GM23338 (cell line): ENCODE results near the gene LRBA. TPM values are rescaled to one million over a fixed set of nuclear protein-coding genes. Genes with fewer than 3 reads are reported as not detected.

Experiments
- EZH2 ChIP-seq: fragments of 200-600 bp; sonication (generic); IDR thresholded peaks from one replicate; pipeline ENCODE4 v1.8.0; 2017; ENCODE audit warnings: antibody characterized with exemption, mild to moderate bottlenecking, low read depth; ENCODE audit not compliant: unreplicated experiment
- EZH2phosphoT487 ChIP-seq: fragments of 200-600 bp; sonication (generic); IDR thresholded peaks from one replicate; pipeline ENCODE4 v1.8.1; 2018; ENCODE audit warnings: antibody characterized with exemption; ENCODE audit not compliant: unreplicated experiment
- JUNB ChIP-seq: IDR thresholded peaks from one replicate; pipeline ENCODE4 v1.6.1; 2016; ENCODE audit warnings: antibody characterized with exemption; ENCODE audit not compliant: unreplicated experiment
- NANOG ChIP-seq: IDR thresholded peaks from 2 replicates; pipeline ENCODE4 v1.6.1; 2016; ENCODE audit warnings: antibody characterized with exemption, borderline replicate concordance
- POLR2AphosphoS5 ChIP-seq: IDR thresholded peaks from 2 replicates; pipeline ENCODE4 v1.6.1; 2016; ENCODE audit warnings: antibody characterized with exemption, low read depth
- STAT1 ChIP-seq: IDR thresholded peaks from one replicate; pipeline ENCODE4 v1.6.1; 2016; ENCODE audit warnings: antibody characterized with exemption; ENCODE audit not compliant: unreplicated experiment
- ZNF114 ChIP-seq: fragments of 250-450 bp; sonication (Bioruptor Pico); IDR thresholded peaks from 2 replicates; pipeline ENCODE4 v1.5.0; 2020; ENCODE audit warnings: mild to moderate bottlenecking, moderate library complexity
- ZNF331 ChIP-seq: fragments of 250-450 bp; sonication (Bioruptor Pico); IDR thresholded peaks from 2 replicates; pipeline ENCODE4 v1.5.0; 2020; ENCODE audit warnings: low read depth, mild to moderate bottlenecking, moderate library complexity
- ZNF462 ChIP-seq: fragments of 250-450 bp; sonication (Bioruptor Pico); IDR thresholded peaks from 2 replicates; pipeline ENCODE4 v1.5.0; 2020; ENCODE audit warnings: mild to moderate bottlenecking, moderate library complexity
- polyA plus RNA-seq: library from polyadenylated mRNA; unstranded; fragments of >200 nt; fragmentation: Nextera tagmentation; extraction: Ambion mirVana; gene quantifications from 2 replicates; pipeline ENCODE4 v1.2.1, GENCODE V29; 2016
- total RNA-seq: library from RNA; depleted of rRNA; stranded (reverse); fragments of >200 nt; shearing (Covaris generic); gene quantifications from 2 replicates; pipeline ENCODE4 v1.2.3, GENCODE V29; 2014
- TF ChIP-seq, protein P1 (sequence below): IDR thresholded peaks from one replicate; pipeline ENCODE4 v1.6.1; 2018; ENCODE audit warnings: antibody characterized with exemption; ENCODE audit not compliant: unreplicated experiment
- TF ChIP-seq, protein P2 (sequence below), 2 experiments: fragments of 200-600 bp in 1 of 2; sonication (generic) in 1 of 2; conservative IDR thresholded peaks; 2 replicates each; pipeline versions ENCODE4 v1.5.1 to v1.6.1; 2016 to 2017; ENCODE audit warnings: antibody characterized with exemption in 2 of 2, low read depth in 2 of 2, mild to moderate bottlenecking in 2 of 2, moderate library complexity in 1 of 2

LRBA gene
- total and polyA plus RNA-seq, 2 experiments from 2014 or later, result 23.3 to 126 TPM

GRCh38 chr4:150230561-150230960 is 784.5 kb downstream of the LRBA start (continued):
- TF ChIP-seq ZNF462 (CRISPR knock-in tag) (no peak), JUNB (no peak), EZH2 (no peak), ZNF114 (CRISPR knock-in tag) (no peak), EZH2phosphoT487 (no peak), STAT1 (no peak), NANOG (no peak), ZNF331 (CRISPR knock-in tag) (no peak), POLR2AphosphoS5 (no peak)
- TF ChIP-seq, protein P1, sequence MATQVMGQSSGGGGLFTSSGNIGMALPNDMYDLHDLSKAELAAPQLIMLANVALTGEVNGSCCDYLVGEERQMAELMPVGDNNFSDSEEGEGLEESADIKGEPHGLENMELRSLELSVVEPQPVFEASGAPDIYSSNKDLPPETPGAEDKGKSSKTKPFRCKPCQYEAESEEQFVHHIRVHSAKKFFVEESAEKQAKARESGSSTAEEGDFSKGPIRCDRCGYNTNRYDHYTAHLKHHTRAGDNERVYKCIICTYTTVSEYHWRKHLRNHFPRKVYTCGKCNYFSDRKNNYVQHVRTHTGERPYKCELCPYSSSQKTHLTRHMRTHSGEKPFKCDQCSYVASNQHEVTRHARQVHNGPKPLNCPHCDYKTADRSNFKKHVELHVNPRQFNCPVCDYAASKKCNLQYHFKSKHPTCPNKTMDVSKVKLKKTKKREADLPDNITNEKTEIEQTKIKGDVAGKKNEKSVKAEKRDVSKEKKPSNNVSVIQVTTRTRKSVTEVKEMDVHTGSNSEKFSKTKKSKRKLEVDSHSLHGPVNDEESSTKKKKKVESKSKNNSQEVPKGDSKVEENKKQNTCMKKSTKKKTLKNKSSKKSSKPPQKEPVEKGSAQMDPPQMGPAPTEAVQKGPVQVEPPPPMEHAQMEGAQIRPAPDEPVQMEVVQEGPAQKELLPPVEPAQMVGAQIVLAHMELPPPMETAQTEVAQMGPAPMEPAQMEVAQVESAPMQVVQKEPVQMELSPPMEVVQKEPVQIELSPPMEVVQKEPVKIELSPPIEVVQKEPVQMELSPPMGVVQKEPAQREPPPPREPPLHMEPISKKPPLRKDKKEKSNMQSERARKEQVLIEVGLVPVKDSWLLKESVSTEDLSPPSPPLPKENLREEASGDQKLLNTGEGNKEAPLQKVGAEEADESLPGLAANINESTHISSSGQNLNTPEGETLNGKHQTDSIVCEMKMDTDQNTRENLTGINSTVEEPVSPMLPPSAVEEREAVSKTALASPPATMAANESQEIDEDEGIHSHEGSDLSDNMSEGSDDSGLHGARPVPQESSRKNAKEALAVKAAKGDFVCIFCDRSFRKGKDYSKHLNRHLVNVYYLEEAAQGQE, result no peak
- TF ChIP-seq, protein P2, sequence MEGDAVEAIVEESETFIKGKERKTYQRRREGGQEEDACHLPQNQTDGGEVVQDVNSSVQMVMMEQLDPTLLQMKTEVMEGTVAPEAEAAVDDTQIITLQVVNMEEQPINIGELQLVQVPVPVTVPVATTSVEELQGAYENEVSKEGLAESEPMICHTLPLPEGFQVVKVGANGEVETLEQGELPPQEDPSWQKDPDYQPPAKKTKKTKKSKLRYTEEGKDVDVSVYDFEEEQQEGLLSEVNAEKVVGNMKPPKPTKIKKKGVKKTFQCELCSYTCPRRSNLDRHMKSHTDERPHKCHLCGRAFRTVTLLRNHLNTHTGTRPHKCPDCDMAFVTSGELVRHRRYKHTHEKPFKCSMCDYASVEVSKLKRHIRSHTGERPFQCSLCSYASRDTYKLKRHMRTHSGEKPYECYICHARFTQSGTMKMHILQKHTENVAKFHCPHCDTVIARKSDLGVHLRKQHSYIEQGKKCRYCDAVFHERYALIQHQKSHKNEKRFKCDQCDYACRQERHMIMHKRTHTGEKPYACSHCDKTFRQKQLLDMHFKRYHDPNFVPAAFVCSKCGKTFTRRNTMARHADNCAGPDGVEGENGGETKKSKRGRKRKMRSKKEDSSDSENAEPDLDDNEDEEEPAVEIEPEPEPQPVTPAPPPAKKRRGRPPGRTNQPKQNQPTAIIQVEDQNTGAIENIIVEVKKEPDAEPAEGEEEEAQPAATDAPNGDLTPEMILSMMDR (conservative IDR thresholded peaks at IDR 0.05; ENCODE audit: low read depth in 2 of 2), result no peak
